ENCODE results near the gene PRDM16.

Gene PRDM16

GRCh38 chr1:3410142-3410925 is 341.3 kb downstream of the PRDM16 start:
- peak; percentile 1 for DNase-seq

- DNase-seq: no peak
Measured at GRCh38 chr1:3411806-3412205, 342.8 kb downstream of the PRDM16 start.

DNA sequence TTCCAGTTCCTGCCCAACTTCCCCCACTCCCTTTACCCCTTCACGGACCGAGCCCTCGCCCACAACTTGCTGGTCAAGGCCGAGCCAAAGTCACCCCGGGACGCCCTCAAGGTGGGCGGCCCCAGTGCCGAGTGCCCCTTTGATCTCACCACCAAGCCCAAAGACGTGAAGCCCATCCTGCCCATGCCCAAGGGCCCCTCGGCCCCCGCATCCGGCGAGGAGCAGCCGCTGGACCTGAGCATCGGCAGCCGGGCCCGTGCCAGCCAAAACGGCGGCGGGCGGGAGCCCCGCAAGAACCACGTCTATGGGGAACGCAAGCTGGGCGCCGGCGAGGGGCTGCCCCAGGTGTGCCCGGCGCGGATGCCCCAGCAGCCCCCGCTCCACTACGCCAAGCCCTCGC is 343.4 kb downstream of the PRDM16 start:
- no peak for DNase-seq

GRCh38 chr1:3413975-3414710 is 345.1 kb downstream of the PRDM16 start:
- no peak for DNase-seq

DNA sequence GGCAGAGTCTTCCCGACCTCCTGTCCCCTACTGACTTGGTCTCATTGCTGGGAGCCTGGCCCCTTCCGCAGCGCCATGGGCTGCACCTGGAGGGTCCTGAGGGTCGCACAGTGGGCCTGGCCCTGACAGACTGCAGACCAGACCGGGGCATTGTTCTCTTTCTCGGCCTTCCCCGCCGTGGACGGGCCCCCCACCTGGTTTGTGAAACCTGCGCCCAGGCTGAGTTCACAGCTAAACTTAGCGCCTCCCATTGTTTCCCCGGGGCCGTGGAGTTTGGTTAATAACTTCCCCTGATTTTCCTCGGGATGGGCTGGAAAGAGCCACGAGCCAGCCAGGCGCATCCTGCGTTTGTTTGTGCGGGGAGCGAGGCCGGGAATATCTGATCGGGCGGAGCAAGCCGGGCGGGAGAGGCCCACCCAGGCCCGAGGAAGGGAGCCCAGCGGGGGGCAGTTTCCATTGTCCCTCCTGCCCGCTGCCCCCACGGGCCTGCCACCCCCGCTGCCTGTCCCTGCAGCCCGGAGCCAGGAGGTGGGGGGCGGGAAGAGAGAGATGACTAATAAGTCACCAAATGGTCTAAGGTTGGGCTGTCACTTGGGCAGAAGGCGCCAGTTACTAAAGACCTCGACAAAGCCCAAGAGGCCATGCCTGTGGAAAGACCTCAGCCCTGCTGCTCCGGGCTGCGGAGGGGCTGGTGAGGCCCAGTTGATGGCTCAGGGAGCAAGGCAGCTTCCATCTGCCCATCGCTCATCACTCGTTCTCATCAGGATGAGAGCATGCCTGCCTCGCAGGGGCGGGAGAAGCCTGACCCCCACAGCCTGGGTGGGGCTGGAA is 346.5 kb downstream of the PRDM16 start:
- DNase-seq: no peak

GRCh38 chr1:3417082-3417739 is 348.2 kb downstream of the PRDM16 start:
- DNase-seq: no peak

- no peak for DNase-seq
Measured at GRCh38 chr1:3417934-3418333, 348.9 kb downstream of the PRDM16 start.

- no peak for DNase-seq
Measured at GRCh38 chr1:3418600-3418999, 349.6 kb downstream of the PRDM16 start.

DNA sequence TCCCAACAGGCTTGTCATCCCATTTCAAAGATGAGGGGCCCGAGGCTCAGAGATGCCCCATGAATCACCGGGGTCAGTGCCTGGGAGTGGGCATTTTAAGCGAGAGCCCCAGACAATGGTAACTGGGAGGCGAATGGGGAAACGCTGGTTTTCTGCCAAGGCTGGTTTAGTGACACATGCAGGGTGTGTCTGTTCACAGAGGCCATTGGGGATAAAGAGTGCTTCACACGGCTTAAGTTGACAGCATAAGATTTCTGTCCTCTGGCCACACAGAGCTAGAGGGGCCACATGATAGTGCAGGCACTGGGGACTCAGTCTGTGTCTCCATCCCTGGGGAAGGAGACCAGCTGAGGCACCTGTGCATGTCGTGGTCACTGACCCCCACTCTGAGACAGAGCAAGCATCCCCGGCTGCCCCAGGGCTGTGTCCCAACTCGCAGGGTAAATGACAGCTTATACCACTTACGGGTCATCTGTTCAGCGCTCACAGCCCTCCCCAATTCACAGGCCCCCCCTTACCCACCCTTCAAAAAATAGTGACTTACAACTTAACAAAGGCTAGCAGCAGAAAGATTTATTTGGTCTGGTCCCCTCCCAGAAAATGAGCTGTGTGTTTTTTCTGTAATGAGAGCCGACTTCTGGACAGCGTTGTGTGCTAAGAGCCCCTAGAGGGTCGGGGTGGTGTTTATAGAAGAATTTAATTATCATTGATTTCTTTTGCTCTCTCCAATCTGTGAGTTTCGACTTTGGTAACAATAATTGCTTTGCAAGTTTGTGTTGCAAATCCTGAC is 350.6 kb downstream of the PRDM16 start:
- no peak for DNase-seq

GRCh38 chr1:3420218-3420951 is 351.4 kb downstream of the PRDM16 start:
- DNase-seq: no peak

GRCh38 chr1:3422638-3423037 is 353.6 kb downstream of the PRDM16 start:
- DNase-seq: no peak

- no peak for DNase-seq
Measured at GRCh38 chr1:3423245-3423829, 354.3 kb downstream of the PRDM16 start.

GRCh38 chr1:3423896-3424611 is 355.1 kb downstream of the PRDM16 start:
- no peak for DNase-seq

DNA sequence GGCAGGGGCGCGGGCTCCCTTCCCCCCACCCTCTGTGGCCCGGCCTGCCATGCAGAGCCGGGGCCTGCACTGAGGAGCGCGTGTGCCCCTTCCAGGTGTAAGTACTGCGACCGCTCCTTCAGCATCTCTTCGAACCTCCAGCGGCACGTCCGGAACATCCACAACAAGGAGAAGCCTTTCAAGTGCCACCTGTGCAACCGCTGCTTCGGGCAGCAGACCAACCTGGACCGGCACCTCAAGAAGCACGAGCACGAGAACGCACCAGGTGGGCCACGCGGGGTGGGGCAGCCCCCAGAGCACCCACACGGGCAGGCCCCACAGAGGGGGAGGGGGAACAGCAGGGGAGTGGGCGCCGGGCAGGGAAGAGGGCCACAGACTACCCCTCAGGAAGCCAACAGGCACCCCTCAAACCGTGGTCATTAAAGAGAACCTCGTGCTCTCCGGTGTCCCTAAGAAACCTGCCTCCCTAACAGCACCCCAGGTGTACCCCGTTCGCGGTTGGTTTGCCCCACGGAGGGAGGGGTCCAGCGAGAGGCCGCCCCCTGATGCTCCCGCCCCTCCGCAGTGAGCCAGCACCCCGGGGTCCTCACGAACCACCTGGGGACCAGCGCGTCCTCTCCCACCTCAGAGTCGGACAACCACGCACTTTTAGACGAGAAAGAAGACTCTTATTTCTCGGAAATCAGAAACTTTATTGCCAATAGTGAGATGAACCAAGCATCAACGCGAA is 356.6 kb downstream of the PRDM16 start:
- no peak for DNase-seq

DNA sequence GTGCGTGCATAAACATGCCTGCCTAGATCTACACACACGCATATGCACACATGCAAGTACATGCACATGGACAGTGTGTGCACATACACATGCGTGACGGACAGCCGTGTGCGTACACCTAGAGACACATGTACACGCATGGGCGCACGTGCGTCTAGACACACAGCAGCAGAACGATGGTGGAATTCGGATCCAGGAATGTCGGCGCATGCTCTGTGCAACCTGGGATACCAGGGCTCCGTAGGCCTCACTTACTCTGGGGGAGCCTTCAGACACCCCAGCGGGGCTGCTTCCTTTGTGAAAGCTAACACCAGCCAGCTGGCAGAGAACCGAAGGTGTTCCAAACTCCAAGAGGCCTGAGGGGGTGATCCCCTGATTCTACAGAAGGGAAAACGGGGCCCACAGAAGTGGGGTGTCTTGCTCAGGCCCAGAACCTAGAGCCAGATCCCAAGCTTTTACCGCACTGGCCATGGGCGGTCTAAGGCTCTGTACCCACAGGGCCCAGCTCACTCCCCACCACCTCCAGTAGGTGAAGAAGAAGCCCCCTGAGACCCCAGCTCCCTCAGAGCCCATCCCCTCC is 358.0 kb downstream of the PRDM16 start:
- DNase-seq: no peak

DNA sequence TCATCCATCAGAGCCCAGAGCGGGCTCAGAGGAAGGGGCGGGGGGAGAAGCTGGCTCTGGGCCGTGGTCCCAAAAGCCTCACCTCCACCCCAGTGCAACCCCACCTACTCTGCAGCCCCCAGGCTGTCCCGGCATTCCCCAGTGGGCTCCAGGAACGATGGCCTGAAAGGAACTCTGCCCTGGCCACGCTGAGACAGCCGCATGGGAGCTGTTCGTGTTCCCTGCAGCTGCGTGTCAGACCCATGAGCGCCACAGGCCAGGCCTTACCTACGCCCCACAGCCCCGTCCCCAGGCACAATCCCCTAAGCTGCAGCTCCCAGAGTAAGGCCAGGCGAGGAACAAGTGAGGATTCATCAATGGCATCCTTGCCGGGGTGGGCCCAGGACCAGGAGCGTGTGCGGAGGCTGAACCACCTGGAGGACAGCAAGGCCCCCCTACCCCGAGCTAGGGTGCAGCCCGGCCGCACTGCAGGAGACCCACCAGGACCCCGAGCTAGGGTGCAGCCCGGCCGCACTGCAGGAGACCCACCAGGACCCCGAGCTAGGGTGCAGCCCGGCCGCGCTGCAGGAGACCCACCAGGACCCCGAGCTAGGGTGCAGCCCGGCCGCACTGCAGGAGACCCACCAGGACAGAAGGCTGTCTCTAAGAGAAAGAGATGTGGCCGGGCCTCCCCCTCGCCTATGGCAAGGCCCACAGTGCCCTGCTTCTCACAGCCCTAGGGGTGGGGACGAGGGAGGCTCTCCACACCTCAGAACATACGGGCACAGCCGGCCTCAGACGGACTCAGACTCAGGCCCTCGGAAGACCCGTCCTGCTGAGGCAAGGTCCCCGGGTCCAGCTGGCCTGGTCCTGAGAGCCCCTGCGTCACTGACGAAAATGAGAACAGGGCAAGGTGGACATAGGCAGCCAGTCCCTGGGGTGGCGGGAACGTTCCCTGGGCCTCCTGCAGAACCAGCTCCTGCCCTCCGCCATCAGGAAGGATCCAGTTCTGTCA is 359.0 kb downstream of the PRDM16 start:
- DNase-seq: no peak

GRCh38 chr1:3428899-3429298 is 359.9 kb downstream of the PRDM16 start:
- DNase-seq: no peak

DNA sequence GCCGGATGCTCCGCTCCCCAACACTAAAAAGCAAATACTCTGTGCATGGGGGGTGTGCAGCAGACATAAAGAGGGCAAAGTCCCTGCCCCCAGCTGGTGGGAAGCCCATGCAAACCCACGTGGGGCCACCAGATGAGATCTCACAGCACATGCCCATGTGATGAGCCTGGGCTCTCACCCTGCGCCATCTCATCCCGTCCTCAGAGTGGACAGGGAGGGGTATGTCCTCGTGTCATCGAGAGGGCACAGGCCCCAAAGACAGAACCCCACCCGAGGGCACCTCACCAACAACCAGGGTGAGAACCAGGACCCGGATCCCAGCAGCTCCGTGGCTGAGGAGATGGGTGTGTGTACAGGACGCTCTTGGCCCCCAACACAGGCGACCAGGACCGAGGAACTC is 360.3 kb downstream of the PRDM16 start:
- DNase-seq: no peak
